Stomach (tissue), 4 donors: ENCODE results near the gene ZNF492.
"Not testable (repeated sequence)": the region's sequence is repeated elsewhere in the genome, so short reads cannot be mapped to it uniquely, and the experiment has no call there.

ENCODE experiments used
- CTCF ChIP-seq, 7 experiments: fragments of 450-650 bp in 4 of 7; fragments of 200-600 bp in 3 of 7; sonication (generic) in 3 of 7; IDR thresholded peaks; one replicate each; pipeline ENCODE4 v1.5.1; 2016 to 2019; ENCODE audit warnings: antibody characterized with exemption in 7 of 7, control low read depth in 2 of 7, mild to moderate bottlenecking in 1 of 7
- EP300 ChIP-seq: sonication (generic); formaldehyde crosslinking; IDR thresholded peaks from one replicate; pipeline ENCODE4 v1.6.1; 2017; ENCODE audit warnings: antibody characterized with exemption
- POLR2A ChIP-seq, 4 donors: fragments of 450-650 bp; IDR thresholded peaks; one replicate each; pipeline ENCODE4 v1.6.1; 2016; ENCODE audit warnings: antibody characterized with exemption in 4 of 4, control low read depth in 2 of 4, mild to moderate bottlenecking in 1 of 4, moderate library complexity in 1 of 4
- POLR2AphosphoS5 ChIP-seq, 3 donors: sonication (generic); formaldehyde crosslinking; IDR thresholded peaks; one replicate each; pipeline ENCODE4 v1.6.1; 2016; ENCODE audit warnings: antibody characterized with exemption in 3 of 3

DNA sequence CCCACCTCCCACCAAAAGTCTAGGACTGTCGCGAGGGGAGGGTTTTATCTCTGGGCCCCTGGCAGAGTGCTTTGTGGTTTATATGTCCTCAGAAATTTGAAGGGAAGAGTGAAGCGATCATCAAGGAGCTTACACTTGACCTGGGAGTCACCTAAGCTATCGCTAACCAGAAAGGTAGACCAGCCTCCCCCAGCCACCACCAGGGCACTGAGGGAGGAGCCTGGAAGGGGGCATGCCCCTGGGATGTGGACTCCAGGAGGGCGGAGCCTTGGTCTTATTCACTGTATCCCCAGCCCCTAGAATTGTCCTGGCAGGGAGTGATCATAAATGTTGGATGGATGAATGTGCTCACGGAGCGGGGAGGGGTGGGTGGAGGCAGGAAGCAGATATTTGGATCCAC is 16.9 kb upstream of the ZNF492 start:
- TF ChIP-seq CTCF (IDR thresholded peaks at IDR 0.05); POLR2A (IDR thresholded peaks at IDR 0.05); POLR2AphosphoS5 (IDR thresholded peaks at IDR 0.05); EP300: not testable (repeated sequence)
